Measurements from ENCODE around the gene ANXA10.
"Not testable (repeated sequence)": the region's sequence is repeated elsewhere in the genome, so short reads cannot be mapped to it uniquely, and the experiment has no call there.

ANXA10 gene

DNA sequence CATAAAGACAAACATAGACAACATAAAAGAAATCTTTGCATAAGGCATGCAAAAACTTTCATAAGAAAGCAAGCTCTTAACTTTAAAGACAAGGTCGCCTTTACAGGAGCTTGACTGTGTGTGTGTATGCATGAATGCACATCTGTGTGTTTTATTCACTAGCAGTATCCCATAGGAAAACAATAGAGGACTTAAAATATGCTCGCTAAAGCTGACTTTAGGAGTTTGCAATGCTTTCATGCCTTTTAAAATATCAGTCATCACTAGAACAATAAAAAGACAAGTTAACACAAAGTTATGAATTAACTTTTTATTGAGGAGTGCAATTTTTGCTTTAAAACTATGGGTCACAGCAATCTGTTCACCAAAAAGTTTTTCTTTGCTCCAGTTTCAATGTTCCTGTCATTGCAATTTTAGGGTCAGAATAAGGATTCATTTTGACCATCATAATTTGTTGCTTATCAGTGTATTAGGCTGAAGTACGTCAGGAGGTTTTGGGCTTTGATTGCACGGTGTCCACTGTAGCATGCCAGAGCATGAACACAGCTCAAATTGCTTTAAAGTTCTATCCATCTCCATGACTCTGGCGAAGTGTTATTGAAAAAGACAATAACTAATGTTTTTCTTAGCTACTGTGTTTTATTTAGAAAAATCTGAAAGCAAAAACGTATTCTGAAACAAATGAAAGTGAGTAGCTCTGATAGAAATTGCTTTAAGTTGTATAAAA is 36.9 kb downstream of the ANXA10 start:
- H3K27ac ChIP-seq, result no peak overlapping the region
- no peak for TF ChIP-seq ZFX (IDR thresholded peaks at IDR 0.05)

DNA sequence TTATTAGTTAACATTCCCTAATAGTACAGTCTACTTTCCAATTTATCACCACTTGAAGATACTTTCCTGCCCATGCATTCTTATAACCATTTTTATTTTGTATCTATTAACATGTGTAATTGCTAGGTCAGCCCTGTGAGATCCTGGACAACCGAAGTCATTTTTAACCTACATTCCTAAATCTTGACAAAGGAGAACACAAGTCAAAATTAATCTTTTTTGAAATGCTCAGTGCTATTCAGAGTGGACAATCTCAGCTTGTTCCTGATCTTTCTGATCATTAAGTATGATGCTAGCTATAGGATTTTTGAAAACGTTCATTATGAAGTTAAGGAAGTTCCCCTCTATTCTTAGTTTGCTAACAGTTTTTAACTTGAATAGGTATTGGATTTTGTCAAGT is 37.5 kb downstream of the ANXA10 start:
- TF ChIP-seq, protein P1, sequence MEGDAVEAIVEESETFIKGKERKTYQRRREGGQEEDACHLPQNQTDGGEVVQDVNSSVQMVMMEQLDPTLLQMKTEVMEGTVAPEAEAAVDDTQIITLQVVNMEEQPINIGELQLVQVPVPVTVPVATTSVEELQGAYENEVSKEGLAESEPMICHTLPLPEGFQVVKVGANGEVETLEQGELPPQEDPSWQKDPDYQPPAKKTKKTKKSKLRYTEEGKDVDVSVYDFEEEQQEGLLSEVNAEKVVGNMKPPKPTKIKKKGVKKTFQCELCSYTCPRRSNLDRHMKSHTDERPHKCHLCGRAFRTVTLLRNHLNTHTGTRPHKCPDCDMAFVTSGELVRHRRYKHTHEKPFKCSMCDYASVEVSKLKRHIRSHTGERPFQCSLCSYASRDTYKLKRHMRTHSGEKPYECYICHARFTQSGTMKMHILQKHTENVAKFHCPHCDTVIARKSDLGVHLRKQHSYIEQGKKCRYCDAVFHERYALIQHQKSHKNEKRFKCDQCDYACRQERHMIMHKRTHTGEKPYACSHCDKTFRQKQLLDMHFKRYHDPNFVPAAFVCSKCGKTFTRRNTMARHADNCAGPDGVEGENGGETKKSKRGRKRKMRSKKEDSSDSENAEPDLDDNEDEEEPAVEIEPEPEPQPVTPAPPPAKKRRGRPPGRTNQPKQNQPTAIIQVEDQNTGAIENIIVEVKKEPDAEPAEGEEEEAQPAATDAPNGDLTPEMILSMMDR (conservative IDR thresholded peaks at IDR 0.05), result no peak
- TF ChIP-seq ZFX (IDR thresholded peaks at IDR 0.05), result no peak
- H3K27ac ChIP-seq, result no peak overlapping the region

DNA sequence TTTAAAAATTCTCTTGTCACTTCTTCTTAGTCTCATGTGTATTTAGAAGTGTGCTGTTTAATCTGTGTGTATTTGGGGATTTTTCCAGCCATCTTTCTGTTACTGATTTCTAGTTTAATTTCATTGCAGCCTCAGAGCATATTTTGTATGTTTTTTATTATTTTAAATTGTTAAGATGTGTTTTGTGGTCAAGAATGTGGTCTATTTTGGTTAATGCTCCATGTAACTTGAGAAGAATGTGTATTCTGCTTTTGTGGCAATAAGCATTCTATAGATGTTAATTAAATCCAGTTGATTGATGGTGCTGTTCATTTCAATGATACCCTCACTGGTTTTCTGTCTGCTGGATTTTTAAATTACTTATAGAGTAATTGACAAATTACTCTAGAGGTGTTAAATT is 38.9 kb downstream of the ANXA10 start:
- no peak for TF ChIP-seq ZFX (IDR thresholded peaks at IDR 0.05)
- TF ChIP-seq, protein P1 (conservative IDR thresholded peaks at IDR 0.05), result no peak
- H3K27ac ChIP-seq, result no peak overlapping the region

DNA sequence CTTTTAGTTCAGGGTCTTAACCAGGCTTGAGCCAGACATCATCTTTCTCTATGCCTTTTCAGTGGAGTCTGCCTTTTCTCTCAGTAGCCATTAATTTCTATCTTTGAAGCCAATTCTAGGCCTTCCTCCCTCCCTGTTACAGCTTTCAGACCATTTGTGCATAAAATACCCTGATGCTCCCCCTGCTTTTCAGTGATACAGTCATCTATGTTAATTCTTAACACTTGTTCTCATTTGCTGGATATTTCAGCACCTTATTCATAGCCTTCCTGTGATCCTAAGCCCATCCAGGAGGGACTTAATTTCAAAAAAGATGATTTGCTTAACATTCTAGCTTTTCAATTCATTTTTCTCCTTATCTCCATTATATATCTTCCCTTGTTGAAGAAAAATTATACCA is 42.3 kb downstream of the ANXA10 start:
- TF ChIP-seq, protein P1 (conservative IDR thresholded peaks at IDR 0.05), result no peak
- H3K27ac ChIP-seq, result no peak overlapping the region

DNA sequence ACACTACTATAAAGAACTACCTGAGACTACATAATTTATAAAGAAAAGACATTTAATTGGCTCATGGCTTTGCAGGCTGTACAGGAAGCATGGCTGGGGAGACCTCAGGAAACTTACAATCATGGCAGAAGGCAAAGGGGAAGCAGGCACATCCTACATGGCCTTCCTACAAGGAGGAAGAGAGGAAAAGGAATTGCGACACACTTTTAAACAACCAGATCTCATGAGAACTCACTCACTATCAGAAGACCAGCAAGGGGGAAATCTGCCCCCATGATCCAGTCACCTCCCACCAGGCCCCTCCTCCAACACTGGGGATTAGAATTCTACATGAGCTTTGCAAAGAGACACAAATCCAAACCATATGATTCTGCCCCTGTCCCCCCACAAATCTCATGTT is 43.5 kb downstream of the ANXA10 start:
- H3K27ac ChIP-seq, result not testable (repeated sequence)

DNA sequence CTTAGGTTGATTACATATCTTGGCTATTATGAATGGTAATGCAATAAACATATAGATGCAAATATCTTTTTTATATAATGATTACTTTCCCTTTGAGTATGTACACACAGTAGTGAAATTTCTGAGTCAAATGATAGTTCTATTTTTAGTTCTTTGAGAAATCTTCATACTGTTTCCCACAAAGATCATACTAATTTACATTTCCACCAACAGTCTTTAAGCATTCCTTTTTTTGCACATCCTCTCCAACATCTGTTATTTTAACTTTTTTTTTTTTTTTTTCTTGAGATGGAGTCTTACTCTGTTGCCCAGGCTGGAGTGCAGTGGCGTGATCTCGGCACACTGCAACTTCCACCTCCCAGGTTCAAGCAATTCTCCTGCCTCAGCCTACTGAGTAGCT is 45.4 kb downstream of the ANXA10 start:
- H3K27ac ChIP-seq, result not testable (repeated sequence)

DNA sequence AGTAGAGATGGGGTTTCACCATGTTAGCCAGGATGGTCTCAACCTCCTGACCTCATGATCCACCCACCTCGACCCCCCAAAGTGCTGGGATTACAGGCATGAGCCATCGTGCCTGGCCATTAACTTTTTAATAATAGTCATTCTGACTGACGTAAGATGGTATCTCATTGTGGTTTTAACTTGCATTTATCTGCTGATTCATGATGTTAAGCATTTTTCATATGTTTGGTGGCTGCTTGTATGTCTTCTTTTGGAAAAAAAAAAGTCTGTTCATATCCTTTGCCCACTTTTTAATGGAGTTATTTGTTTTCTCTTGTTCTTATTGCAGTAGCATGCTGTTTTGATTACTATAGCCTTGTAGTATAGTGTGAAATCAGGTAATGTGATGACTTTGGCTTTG is 45.8 kb downstream of the ANXA10 start:
- H3K27ac ChIP-seq, result no peak overlapping the region
- TF ChIP-seq, protein P1 (conservative IDR thresholded peaks at IDR 0.05), result no peak
- TF ChIP-seq ZFX (IDR thresholded peaks at IDR 0.05), result no peak

DNA sequence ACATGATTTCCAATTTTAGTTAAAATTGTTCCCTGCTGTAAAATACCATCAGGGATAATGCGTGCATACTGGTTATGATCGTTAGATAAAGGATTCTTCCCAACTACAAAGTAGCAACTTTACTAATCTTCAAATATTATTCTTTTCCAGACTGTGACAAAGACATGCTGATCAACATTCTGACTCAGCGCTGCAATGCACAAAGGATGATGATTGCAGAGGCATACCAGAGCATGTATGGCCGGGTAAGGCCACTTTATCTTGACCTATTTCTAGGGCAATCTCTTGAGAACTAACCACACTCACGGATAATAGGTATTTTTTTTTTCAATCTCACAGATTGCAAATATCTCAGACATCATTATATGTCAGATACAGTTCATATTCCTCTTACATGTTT is 47.0 kb downstream of the ANXA10 start:
- no peak for TF ChIP-seq ZFX (IDR thresholded peaks at IDR 0.05)
- TF ChIP-seq, protein P1 (conservative IDR thresholded peaks at IDR 0.05), result no peak
- no peak overlapping the region for H3K27ac ChIP-seq

DNA sequence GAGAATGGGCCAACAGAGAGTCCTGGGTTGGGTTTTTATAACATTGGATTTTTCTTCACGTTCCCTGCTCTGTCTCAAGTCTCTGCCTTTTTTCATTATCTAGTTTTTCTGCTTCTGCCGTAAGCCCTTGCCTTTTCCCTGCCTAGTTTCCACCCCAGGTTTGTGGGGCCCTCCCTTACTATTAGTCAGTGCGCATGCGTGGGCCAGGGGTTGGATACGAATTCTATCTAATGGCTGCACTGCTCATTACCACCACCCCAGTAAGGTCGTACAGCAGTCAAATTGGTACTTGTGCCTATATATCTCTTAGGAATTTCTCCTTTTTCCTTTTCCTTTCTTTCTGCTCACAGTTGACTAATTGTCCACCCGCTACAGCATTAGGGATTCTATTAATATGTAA is 49.4 kb downstream of the ANXA10 start:
- no peak for TF ChIP-seq ZFX (IDR thresholded peaks at IDR 0.05)
- TF ChIP-seq, protein P1 (conservative IDR thresholded peaks at IDR 0.05), result no peak
- no peak overlapping the region for H3K27ac ChIP-seq
